Measurements from ENCODE around the gene KIAA1958. TPM values are rescaled to one million over a fixed set of nuclear protein-coding genes. Genes with fewer than 3 reads are reported as not detected.

KIAA1958 gene
- total RNA-seq, 2 donors from 2014 or later = 7.0 to 42.8 TPM

- intact Hi-C loops (cut with DNase I) = no loop called here
- no peaks in the 10 kb centered on the region for H3K36me3 ChIP-seq
- H3K27me3 ChIP-seq (replicated peaks; ENCODE audit: insufficient read depth) = no peaks in the 10 kb centered on the region
- H3K27ac ChIP-seq = no peak overlapping the region
- no peaks in the 10 kb centered on the region for H3K9me3 ChIP-seq
- 62% methylated on average over 1 of the region's 1 CpG for WGBS
- no peak for DNase-seq (ENCODE audit: low spot score)
- H3K4me3 ChIP-seq = no peak overlapping the region
- H3K4me1 ChIP-seq (replicated peaks) = no peaks in the 10 kb centered on the region
- TF ChIP-seq POLR2AphosphoS5 (IDR thresholded peaks at IDR 0.05) (no peak), POLR2A (IDR thresholded peaks at IDR 0.05) (no peak)
- TF ChIP-seq, protein P1, sequence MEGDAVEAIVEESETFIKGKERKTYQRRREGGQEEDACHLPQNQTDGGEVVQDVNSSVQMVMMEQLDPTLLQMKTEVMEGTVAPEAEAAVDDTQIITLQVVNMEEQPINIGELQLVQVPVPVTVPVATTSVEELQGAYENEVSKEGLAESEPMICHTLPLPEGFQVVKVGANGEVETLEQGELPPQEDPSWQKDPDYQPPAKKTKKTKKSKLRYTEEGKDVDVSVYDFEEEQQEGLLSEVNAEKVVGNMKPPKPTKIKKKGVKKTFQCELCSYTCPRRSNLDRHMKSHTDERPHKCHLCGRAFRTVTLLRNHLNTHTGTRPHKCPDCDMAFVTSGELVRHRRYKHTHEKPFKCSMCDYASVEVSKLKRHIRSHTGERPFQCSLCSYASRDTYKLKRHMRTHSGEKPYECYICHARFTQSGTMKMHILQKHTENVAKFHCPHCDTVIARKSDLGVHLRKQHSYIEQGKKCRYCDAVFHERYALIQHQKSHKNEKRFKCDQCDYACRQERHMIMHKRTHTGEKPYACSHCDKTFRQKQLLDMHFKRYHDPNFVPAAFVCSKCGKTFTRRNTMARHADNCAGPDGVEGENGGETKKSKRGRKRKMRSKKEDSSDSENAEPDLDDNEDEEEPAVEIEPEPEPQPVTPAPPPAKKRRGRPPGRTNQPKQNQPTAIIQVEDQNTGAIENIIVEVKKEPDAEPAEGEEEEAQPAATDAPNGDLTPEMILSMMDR (IDR thresholded peaks at IDR 0.05) = no peak
These were observed 56.1 kb downstream of the KIAA1958 start for GRCh38 chr9:112542593-112543292.

GRCh38 chr9:112544477-112544876 is 57.9 kb downstream of the KIAA1958 start:
- intact Hi-C loops (cut with DNase I) = no loop called here
- H3K9me3 ChIP-seq = no peaks in the 10 kb centered on the region
- no peak for DNase-seq (ENCODE audit: low spot score)
- no peak overlapping the region for H3K4me3 ChIP-seq
- H3K4me1 ChIP-seq (replicated peaks) = no peaks in the 10 kb centered on the region
- H3K27me3 ChIP-seq (replicated peaks; ENCODE audit: insufficient read depth) = no peaks in the 10 kb centered on the region
- TF ChIP-seq POLR2A (IDR thresholded peaks at IDR 0.05) (no peak), POLR2AphosphoS5 (IDR thresholded peaks at IDR 0.05) (no peak)
- TF ChIP-seq, protein P1 (IDR thresholded peaks at IDR 0.05) = no peak
- no peaks in the 10 kb centered on the region for H3K36me3 ChIP-seq
- WGBS = 97% methylated on average over 1 of the region's 1 CpG
- H3K27ac ChIP-seq = no peak overlapping the region

DNA sequence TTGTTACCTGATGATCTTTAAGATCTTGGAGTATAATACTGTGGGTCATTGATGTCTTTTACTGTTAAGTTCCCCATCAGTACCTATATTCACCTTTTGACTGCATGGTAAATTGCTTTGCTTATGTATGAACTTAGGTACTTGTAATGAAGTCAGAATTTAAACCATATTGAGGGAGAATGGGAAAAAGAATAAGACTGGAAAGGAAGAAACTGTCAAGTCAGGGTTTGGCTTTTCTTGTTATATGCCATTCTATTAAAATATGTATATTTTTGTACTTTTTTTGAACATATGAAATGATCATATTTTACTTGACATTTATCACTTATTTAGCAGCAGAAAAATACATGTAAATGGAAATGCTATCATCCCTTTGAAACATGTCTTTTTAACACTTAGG is 58.6 kb downstream of the KIAA1958 start:
- intact Hi-C loops (cut with DNase I) = no loop called here
- no peak for DNase-seq (ENCODE audit: low spot score)
- H3K4me1 ChIP-seq (replicated peaks) = no peaks in the 10 kb centered on the region
- no peaks in the 10 kb centered on the region for H3K27me3 ChIP-seq (replicated peaks; ENCODE audit: insufficient read depth)
- H3K27ac ChIP-seq = no peak overlapping the region
- TF ChIP-seq, protein P1 (IDR thresholded peaks at IDR 0.05) = no peak
- TF ChIP-seq POLR2A (IDR thresholded peaks at IDR 0.05) (no peak), POLR2AphosphoS5 (IDR thresholded peaks at IDR 0.05) (no peak)
- H3K4me3 ChIP-seq = no peak overlapping the region
- no peaks in the 10 kb centered on the region for H3K36me3 ChIP-seq
- H3K9me3 ChIP-seq = no peaks in the 10 kb centered on the region

- intact Hi-C loops (cut with DNase I) = no loop called here
- Histone ChIP-seq H3K27me3 (replicated peaks; ENCODE audit: insufficient read depth) (no peaks in the 10 kb centered on the region), H3K27ac (no peak overlapping the region), H3K36me3 (no peaks in the 10 kb centered on the region), H3K4me3 (no peak overlapping the region), H3K4me1 (replicated peaks) (no peaks in the 10 kb centered on the region), H3K9me3 (no peaks in the 10 kb centered on the region)
- no peak for DNase-seq (ENCODE audit: low spot score)
- WGBS = 53% methylated on average over 4 of the region's 4 CpGs
- TF ChIP-seq, protein P1 (IDR thresholded peaks at IDR 0.05) = no peak
These were observed 59.8 kb downstream of the KIAA1958 start for GRCh38 chr9:112546149-112547012.
